PC-3 (cell line): ENCODE data around the gene LRRIQ4.

Experiments
- CTCF ChIP-seq: fragments of 300-600 bp; sonication (generic); conservative IDR thresholded peaks from 2 replicates; pipeline ENCODE4 v1.5.1; 2017; ENCODE audit warnings: antibody characterized with exemption, low read depth, mild to moderate bottlenecking, low read length
- EZH2phosphoT487 ChIP-seq: fragments of 300-600 bp; sonication (generic); IDR thresholded peaks from 2 replicates; pipeline ENCODE4 v1.6.1; 2018; ENCODE audit warnings: mild to moderate bottlenecking, antibody characterized with exemption, low read length, borderline replicate concordance

GRCh38 chr3:169847896-169848295 is 35.2 kb downstream of the LRRIQ4 start:
- TF ChIP-seq CTCF (no peak), EZH2phosphoT487 (no peak)
